Keratinocyte (primary cell): ENCODE results near the gene TTLL5. TPM values are rescaled to one million over a fixed set of nuclear protein-coding genes. Genes with fewer than 3 reads are reported as not detected.
A peak's percentile ranks its signal among the peaks of the same experiment; 100 is the strongest.

ENCODE experiments used
- DNase-seq: peaks from one replicate; pipeline ENCODE4 v3.0.0-alpha.2; 2011; ENCODE audit warnings: low read depth, missing footprints, low spot score
- FAIRE-seq: peaks from 2 replicates; lab custom pipeline; 2011; peaks lifted over from hg19 to GRCh38; lab: Jason Lieb, UNC
- H2AFZ ChIP-seq: 2 replicates; pipeline ENCODE4 v1.6.0; 2012; ENCODE audit warnings: low read length, control low read depth, inconsistent platforms; ENCODE audit not compliant: control insufficient read depth
- H3K27ac ChIP-seq: 2 replicates; pipeline ENCODE4 v1.5.1; 2011; ENCODE audit warnings: low read length; ENCODE audit not compliant: control insufficient read depth, insufficient read depth
- H3K27me3 ChIP-seq: 3 replicates; pipeline ENCODE4 v1.6.0; 2011; ENCODE audit warnings: low read length; ENCODE audit not compliant: control insufficient read depth, insufficient read depth; ENCODE audit errors: extremely low read depth
- H3K36me3 ChIP-seq, 2 experiments: 2 replicates in 1 of 2; 3 replicates in 1 of 2; pipeline ENCODE4 v1.5.1; 2011; ENCODE audit warnings: low read length in 2 of 2, mild to moderate bottlenecking in 1 of 2; ENCODE audit not compliant: control insufficient read depth in 2 of 2, insufficient read depth in 2 of 2; ENCODE audit errors: extremely low read depth in 1 of 2
- H3K4me1 ChIP-seq: 3 replicates; pipeline ENCODE4 v1.5.1; 2011; ENCODE audit warnings: low read length; ENCODE audit not compliant: control insufficient read depth, insufficient read depth; ENCODE audit errors: extremely low read depth
- H3K4me2 ChIP-seq: 3 replicates; pipeline ENCODE4 v1.6.0; 2011; ENCODE audit warnings: low read depth, low read length; ENCODE audit not compliant: control insufficient read depth, insufficient read depth; ENCODE audit errors: extremely low read depth
- H3K4me3 ChIP-seq, 3 experiments: fragments of 200-600 bp in 1 of 3; sonication (generic) in 1 of 3; 2 replicates in 2 of 3; 3 replicates in 1 of 3; pipeline ENCODE4 v1.5.1; 2011 to 2016; ENCODE audit warnings: low read length in 3 of 3, mild to moderate bottlenecking in 3 of 3, control low read depth in 2 of 3, inconsistent platforms in 1 of 3, low read depth in 1 of 3, mixed read lengths in 1 of 3, mixed run types in 1 of 3, moderate library complexity in 1 of 3; ENCODE audit not compliant: control insufficient read depth in 2 of 3, insufficient read depth in 2 of 3; ENCODE audit errors: extremely low read depth in 1 of 3
- H3K79me2 ChIP-seq: 2 replicates; pipeline ENCODE4 v1.6.0; 2012; ENCODE audit warnings: low read length; ENCODE audit not compliant: control insufficient read depth, insufficient read depth
- H3K9ac ChIP-seq: 3 replicates; pipeline ENCODE4 v1.6.0; 2011; ENCODE audit warnings: low read length; ENCODE audit not compliant: control insufficient read depth, insufficient read depth; ENCODE audit errors: extremely low read depth
- H3K9me1 ChIP-seq: 3 replicates; pipeline ENCODE4 v1.6.0; 2011; ENCODE audit warnings: low read length; ENCODE audit not compliant: control insufficient read depth, insufficient read depth; ENCODE audit errors: extremely low read depth
- H3K9me3 ChIP-seq: 2 replicates; pipeline ENCODE4 v1.5.1; 2012; ENCODE audit warnings: low read depth, low read length; ENCODE audit not compliant: control insufficient read depth
- H4K20me1 ChIP-seq: 3 replicates; pipeline ENCODE4 v1.6.0; 2011; ENCODE audit warnings: low read length; ENCODE audit not compliant: control insufficient read depth, insufficient read depth; ENCODE audit errors: extremely low read depth
- EZH2 ChIP-seq: IDR thresholded peaks from one replicate; pipeline ENCODE4 v1.6.1; 2012; ENCODE audit warnings: inconsistent platforms, mild to moderate bottlenecking, low read length, moderate library complexity
- dilution Hi-C: fragments of 300-500 bp; cut with MboI; formaldehyde crosslinking; loops from one replicate; pipeline ENCODE4 v1.7.0; 2020; ENCODE audit warnings: low sequenced_read_pairs; ENCODE audit not compliant: extremely low pct_ligation_motif_present
- polyA plus RNA-seq, 5 experiments: library from polyadenylated mRNA; depleted of rRNA in 3 of 5; stranded (reverse) in 3 of 5; stranded (forward) in 1 of 5; unstranded in 1 of 5; fragments of >200 nt; gene quantifications; 1 replicate in 1 of 5; 2 replicates in 3 of 5; 3 replicates in 1 of 5; pipeline versions ENCODE4 v1.2.1 to v1.2.3, GENCODE V29; 2011 to 2012; ENCODE audit warnings: missing spikeins in 2 of 5, low read depth in 1 of 5, low replicate concordance in 1 of 5
- TF ChIP-seq, protein P1 (sequence below), 3 experiments: IDR thresholded peaks in 1 of 3; conservative IDR thresholded peaks in 1 of 3; optimal IDR thresholded peaks in 1 of 3; 2 replicates in 2 of 3; 3 replicates in 1 of 3; pipeline versions ENCODE3 to v1.5.1; 2011; ENCODE audit warnings: low read length in 3 of 3, mild to moderate bottlenecking in 3 of 3, moderate library complexity in 2 of 3, control low read depth in 1 of 3, inconsistent platforms in 1 of 3; ENCODE audit not compliant: insufficient read depth in 2 of 3; ENCODE audit errors: extremely low read depth in 1 of 3

Gene TTLL5
- polyA plus RNA-seq, 1 donor (not counting 4 experiments of a cell fraction or from before 2014, with no cell fraction given), result 20.7 TPM

DNA sequence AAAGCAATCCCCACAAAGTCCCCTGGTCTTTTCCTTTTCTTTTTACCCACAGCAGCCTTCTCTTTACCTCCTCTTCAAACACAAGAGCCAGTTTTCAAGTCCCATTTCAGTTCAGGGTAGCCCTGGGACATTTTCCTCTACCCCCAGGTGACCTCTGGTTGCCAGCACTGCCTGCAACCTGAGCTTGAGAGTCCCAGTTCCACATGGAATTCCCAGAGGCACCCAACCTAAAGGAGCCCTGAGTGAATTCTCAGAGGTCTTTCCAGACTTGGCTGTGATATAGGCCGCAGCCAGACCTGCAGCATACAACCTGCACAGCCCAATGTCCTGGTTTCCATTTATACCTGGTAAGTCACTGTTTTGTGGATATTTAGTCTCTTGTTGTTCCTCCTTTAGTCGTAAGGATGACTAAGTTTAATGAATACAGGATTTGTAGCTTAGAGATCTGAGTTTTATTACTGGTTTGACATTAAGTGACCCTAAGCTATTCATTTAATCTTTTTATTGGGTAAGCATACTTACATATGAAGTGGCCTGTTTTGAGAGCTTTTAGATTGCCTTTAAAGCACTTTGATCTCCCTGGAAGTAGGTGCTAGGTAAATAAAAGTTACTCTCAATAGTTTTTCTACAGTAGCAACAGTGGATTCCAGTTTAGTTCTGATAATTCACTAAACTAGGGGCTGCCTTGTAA is 160.9 kb downstream of the TTLL5 start:
- H3K79me2 ChIP-seq, result no peaks in the 10 kb centered on the region
- no peak for TF ChIP-seq EZH2
- TF ChIP-seq, protein P1, sequence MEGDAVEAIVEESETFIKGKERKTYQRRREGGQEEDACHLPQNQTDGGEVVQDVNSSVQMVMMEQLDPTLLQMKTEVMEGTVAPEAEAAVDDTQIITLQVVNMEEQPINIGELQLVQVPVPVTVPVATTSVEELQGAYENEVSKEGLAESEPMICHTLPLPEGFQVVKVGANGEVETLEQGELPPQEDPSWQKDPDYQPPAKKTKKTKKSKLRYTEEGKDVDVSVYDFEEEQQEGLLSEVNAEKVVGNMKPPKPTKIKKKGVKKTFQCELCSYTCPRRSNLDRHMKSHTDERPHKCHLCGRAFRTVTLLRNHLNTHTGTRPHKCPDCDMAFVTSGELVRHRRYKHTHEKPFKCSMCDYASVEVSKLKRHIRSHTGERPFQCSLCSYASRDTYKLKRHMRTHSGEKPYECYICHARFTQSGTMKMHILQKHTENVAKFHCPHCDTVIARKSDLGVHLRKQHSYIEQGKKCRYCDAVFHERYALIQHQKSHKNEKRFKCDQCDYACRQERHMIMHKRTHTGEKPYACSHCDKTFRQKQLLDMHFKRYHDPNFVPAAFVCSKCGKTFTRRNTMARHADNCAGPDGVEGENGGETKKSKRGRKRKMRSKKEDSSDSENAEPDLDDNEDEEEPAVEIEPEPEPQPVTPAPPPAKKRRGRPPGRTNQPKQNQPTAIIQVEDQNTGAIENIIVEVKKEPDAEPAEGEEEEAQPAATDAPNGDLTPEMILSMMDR (optimal IDR thresholded peaks at IDR 0.05 in 1 of 3, IDR thresholded peaks at IDR 0.05 in 1 of 3, conservative IDR thresholded peaks at IDR 0.05 in 1 of 3; ENCODE audit: extremely low read depth in 1 of 3, insufficient read depth in 2 of 3, low read length in 3 of 3), result no peak
- DNase-seq, result no peak
- dilution Hi-C loops, result no loop called here
- H2AFZ ChIP-seq, result no peak overlapping the region
- H3K4me2 ChIP-seq, result peak overlapping the region; percentile 28
- no peaks in the 10 kb centered on the region for H3K27me3 ChIP-seq
- no peaks in the 10 kb centered on the region for H4K20me1 ChIP-seq
- no peak overlapping the region for H3K9ac ChIP-seq
- no peaks in the 10 kb centered on the region for H3K9me1 ChIP-seq
- H3K27ac ChIP-seq, result peak overlapping the region; percentile 25
- H3K4me3 ChIP-seq, result no peak overlapping the region
- peaks cover 2% of the 10 kb centered on the region in 2 experiments for H3K36me3 ChIP-seq
- H3K9me3 ChIP-seq, result no peaks in the 10 kb centered on the region
- no peak for FAIRE-seq
- H3K4me1 ChIP-seq, result peaks cover 26% of the 10 kb centered on the region

DNA sequence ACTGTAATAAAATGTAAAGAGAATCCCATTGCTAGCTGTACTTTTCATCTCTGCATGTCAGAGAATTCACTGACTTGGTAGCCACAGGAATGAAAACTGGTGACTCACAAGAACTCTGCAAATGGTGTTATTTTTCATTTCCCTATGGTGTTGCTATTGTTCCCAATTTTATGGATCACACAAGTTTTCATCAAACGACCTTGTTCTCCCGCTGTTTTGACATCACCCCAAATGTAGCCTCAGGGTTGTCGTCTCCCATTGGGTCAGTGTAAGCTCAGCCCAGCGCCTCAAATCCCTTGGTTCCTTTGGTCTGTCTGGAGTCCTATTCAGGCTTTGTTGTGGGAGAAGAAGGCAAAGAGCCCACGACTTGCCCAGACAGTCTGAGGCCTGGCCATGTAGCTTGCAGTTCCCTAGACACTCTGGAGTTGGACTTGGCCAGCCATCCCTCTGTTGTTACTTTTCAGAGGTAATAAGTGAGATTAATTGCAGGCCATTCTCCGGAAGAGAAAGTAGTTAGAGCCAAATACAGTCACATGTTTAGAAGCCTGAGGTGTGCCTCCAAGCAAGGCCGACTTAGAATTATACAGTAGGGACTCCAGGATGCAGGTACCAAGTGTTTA is 161.6 kb downstream of the TTLL5 start:
- no peak overlapping the region for H3K4me3 ChIP-seq
- no peaks in the 10 kb centered on the region for H3K9me3 ChIP-seq
- H3K27me3 ChIP-seq, result no peaks in the 10 kb centered on the region
- dilution Hi-C loops, result no loop called here
- H4K20me1 ChIP-seq, result no peaks in the 10 kb centered on the region
- no peak for DNase-seq
- H3K9me1 ChIP-seq, result no peaks in the 10 kb centered on the region
- FAIRE-seq, result peak; percentile 85
- H3K4me2 ChIP-seq, result peak overlapping the region; percentile 28
- TF ChIP-seq, protein P1 (optimal IDR thresholded peaks at IDR 0.05 in 1 of 3, IDR thresholded peaks at IDR 0.05 in 1 of 3, conservative IDR thresholded peaks at IDR 0.05 in 1 of 3; ENCODE audit: extremely low read depth in 1 of 3, insufficient read depth in 2 of 3, low read length in 3 of 3), result no peak
- no peak for TF ChIP-seq EZH2
- peaks cover 26% of the 10 kb centered on the region for H3K4me1 ChIP-seq
- H3K36me3 ChIP-seq, result peaks cover 2% of the 10 kb centered on the region in 2 experiments
- peak overlapping the region; percentile 24 for H3K9ac ChIP-seq
- no peaks in the 10 kb centered on the region for H3K79me2 ChIP-seq
- H3K27ac ChIP-seq, result peak overlapping the region; percentile 48
- peak overlapping the region; percentile 40 for H2AFZ ChIP-seq
